ENCODE data around the gene WDR70. TPM values are rescaled to one million over a fixed set of nuclear protein-coding genes. Genes with fewer than 3 reads are reported as not detected.
A peak's percentile ranks its signal among the peaks of the same experiment; 100 is the strongest.

The WDR70 gene
- total RNA-seq, 1 donor from 2014 or later = 31.3 TPM

GRCh38 chr5:37492778-37493555, 113.8 kb downstream of the WDR70 start:
- FAIRE-seq = no peak
- peaks cover 10% of the 10 kb centered on the region for H3K36me3 Mint-ChIP-seq (ENCODE audit: low read depth, unreplicated experiment)

DNA sequence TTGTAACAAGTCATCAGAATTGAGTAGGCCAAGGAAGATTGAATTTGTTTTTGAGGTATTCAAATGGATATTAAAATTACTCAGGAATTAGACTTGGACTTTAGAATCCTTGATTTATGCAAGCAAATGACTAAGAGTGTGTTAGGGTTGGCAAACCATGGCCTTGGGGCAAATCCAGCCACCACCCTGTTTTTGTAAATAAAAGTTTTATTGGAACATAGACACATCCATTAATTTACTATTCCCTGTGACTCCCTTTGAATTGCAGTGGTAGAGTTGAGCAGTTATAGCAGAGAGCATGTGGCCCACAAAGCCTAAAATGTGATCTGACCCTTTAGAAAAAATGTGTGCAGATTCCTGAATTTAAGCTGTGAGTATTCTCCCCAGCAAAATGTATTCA, 115.6 kb downstream of the WDR70 start:
- Histone ChIP-seq H2AFZ (ENCODE audit: low read depth, low read length) (no peak overlapping the region), H3K4me2 (ENCODE audit: low read length) (no peak overlapping the region), H3K9me3 (ENCODE audit: insufficient read depth, low read depth, low read length) (no peaks in the 10 kb centered on the region), H3K4me3 (ENCODE audit: insufficient read depth, low read depth, low read length) (no peak overlapping the region), H3K9ac (ENCODE audit: low read length) (no peak overlapping the region), H3K36me3 (ENCODE audit: insufficient read depth, low read length) (no peaks in the 10 kb centered on the region), H4K20me1 (ENCODE audit: insufficient read depth, low read length) (peaks cover 4% of the 10 kb centered on the region), H3K4me1 (ENCODE audit: insufficient read depth, low read length) (no peaks in the 10 kb centered on the region), H3K27ac (ENCODE audit: low read depth, low read length) (no peak overlapping the region), H3K27me3 (ENCODE audit: insufficient read depth, low read length) (no peaks in the 10 kb centered on the region), H3K79me2 (ENCODE audit: insufficient read depth, low read length) (no peaks in the 10 kb centered on the region)
- TF ChIP-seq CTCF (IDR thresholded peaks at IDR 0.05; ENCODE audit: insufficient read depth, low read depth, low read length) (no peak), EZH2 (IDR thresholded peaks at IDR 0.05; ENCODE audit: insufficient read depth, low read length) (no peak)
- Mint-ChIP-seq H3K27ac (ENCODE audit: unreplicated experiment) (peak overlapping the region; percentile 83), H3K4me1 (ENCODE audit: low read depth, unreplicated experiment) (peaks cover 34% of the 10 kb centered on the region), H3K4me3 (ENCODE audit: unreplicated experiment) (no peak overlapping the region), H3K36me3 (ENCODE audit: low read depth, unreplicated experiment) (peaks cover 11% of the 10 kb centered on the region), H3K9me3 (ENCODE audit: unreplicated experiment) (no peaks in the 10 kb centered on the region), H3K27me3 (ENCODE audit: low read depth, unreplicated experiment) (no peaks in the 10 kb centered on the region)
- no peak for DNase-seq (ENCODE audit: low read depth)
- FAIRE-seq = no peak

More at GRCh38 chr5:37492778-37493555, 113.8 kb downstream of the WDR70 start:
- Histone ChIP-seq H3K27me3 (ENCODE audit: insufficient read depth, low read length) (no peaks in the 10 kb centered on the region), H3K4me2 (ENCODE audit: low read length) (no peak overlapping the region), H3K4me1 (ENCODE audit: insufficient read depth, low read length) (no peaks in the 10 kb centered on the region), H3K79me2 (ENCODE audit: insufficient read depth, low read length) (peaks cover 9% of the 10 kb centered on the region), H3K9ac (ENCODE audit: low read length) (no peak overlapping the region), H2AFZ (ENCODE audit: low read depth, low read length) (no peak overlapping the region), H3K27ac (ENCODE audit: low read depth, low read length) (no peak overlapping the region), H3K4me3 (ENCODE audit: insufficient read depth, low read depth, low read length) (no peak overlapping the region), H4K20me1 (ENCODE audit: insufficient read depth, low read length) (peaks cover 4% of the 10 kb centered on the region), H3K9me3 (ENCODE audit: insufficient read depth, low read depth, low read length) (no peaks in the 10 kb centered on the region), H3K36me3 (ENCODE audit: insufficient read depth, low read length) (no peaks in the 10 kb centered on the region)
- H3K27ac Mint-ChIP-seq (ENCODE audit: unreplicated experiment) = no peak overlapping the region
- H3K4me3 Mint-ChIP-seq (ENCODE audit: unreplicated experiment) = no peak overlapping the region
- peaks cover 34% of the 10 kb centered on the region for H3K4me1 Mint-ChIP-seq (ENCODE audit: low read depth, unreplicated experiment)
- DNase-seq (ENCODE audit: low read depth) = peak; percentile 3
- H3K9me3 Mint-ChIP-seq (ENCODE audit: unreplicated experiment) = no peaks in the 10 kb centered on the region
- no peaks in the 10 kb centered on the region for H3K27me3 Mint-ChIP-seq (ENCODE audit: low read depth, unreplicated experiment)
- TF ChIP-seq CTCF (IDR thresholded peaks at IDR 0.05; ENCODE audit: insufficient read depth, low read depth, low read length) (no peak), EZH2 (IDR thresholded peaks at IDR 0.05; ENCODE audit: insufficient read depth, low read length) (no peak)

DNA sequence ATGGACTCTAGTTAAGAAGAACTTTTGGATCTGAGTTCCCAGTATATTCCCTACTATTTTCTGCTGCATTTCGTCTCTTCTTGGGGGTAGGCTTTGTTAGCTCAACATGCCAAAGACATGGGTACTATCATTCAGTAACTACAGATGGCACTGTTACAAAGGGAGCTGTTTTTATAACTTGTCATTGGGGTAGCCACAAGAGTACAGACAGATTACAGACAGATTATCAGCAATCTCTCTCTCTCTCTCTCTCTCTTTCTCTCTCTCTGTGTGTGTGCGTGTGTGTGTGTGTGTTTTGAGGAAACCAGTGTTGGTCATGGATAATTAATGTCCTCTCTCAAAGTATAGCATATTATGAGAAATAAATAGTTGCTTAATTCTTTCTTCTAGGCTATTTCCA, 116.1 kb downstream of the WDR70 start:
- no peaks in the 10 kb centered on the region for H3K4me1 ChIP-seq (ENCODE audit: insufficient read depth, low read length)
- DNase-seq (ENCODE audit: low read depth) (peak; percentile 65), FAIRE-seq (peak; percentile 45)
- H3K79me2 ChIP-seq (ENCODE audit: insufficient read depth, low read length) = no peaks in the 10 kb centered on the region
- H3K36me3 ChIP-seq (ENCODE audit: insufficient read depth, low read length) = no peaks in the 10 kb centered on the region
- TF ChIP-seq CTCF (IDR thresholded peaks at IDR 0.05; ENCODE audit: insufficient read depth, low read depth, low read length) = no peak
- no peak for TF ChIP-seq EZH2 (IDR thresholded peaks at IDR 0.05; ENCODE audit: insufficient read depth, low read length)
- no peaks in the 10 kb centered on the region for H3K27me3 Mint-ChIP-seq (ENCODE audit: low read depth, unreplicated experiment)
- peak overlapping the region; percentile 83 for H3K27ac Mint-ChIP-seq (ENCODE audit: unreplicated experiment)
- H3K9me3 Mint-ChIP-seq (ENCODE audit: unreplicated experiment) = no peaks in the 10 kb centered on the region
- peaks cover 32% of the 10 kb centered on the region for H3K4me1 Mint-ChIP-seq (ENCODE audit: low read depth, unreplicated experiment)
- H3K9ac ChIP-seq (ENCODE audit: low read length) = no peak overlapping the region
- H4K20me1 ChIP-seq (ENCODE audit: insufficient read depth, low read length) = no peaks in the 10 kb centered on the region
- H3K4me3 Mint-ChIP-seq (ENCODE audit: unreplicated experiment) = no peak overlapping the region
- H3K27ac ChIP-seq (ENCODE audit: low read depth, low read length) = no peak overlapping the region
- no peak overlapping the region for H3K4me3 ChIP-seq (ENCODE audit: insufficient read depth, low read depth, low read length)
- no peaks in the 10 kb centered on the region for H3K27me3 ChIP-seq (ENCODE audit: insufficient read depth, low read length)
- H3K9me3 ChIP-seq (ENCODE audit: insufficient read depth, low read depth, low read length) = no peaks in the 10 kb centered on the region
- no peak overlapping the region for H3K4me2 ChIP-seq (ENCODE audit: low read length)
- H3K36me3 Mint-ChIP-seq (ENCODE audit: low read depth, unreplicated experiment) = peaks cover 11% of the 10 kb centered on the region
- no peak overlapping the region for H2AFZ ChIP-seq (ENCODE audit: low read depth, low read length)

All from astrocyte (in vitro differentiated cells and primary cell).